GM19468 (cell line): ENCODE measurements around the gene SRSF3.
"Not testable (repeated sequence)": the region's sequence is repeated elsewhere in the genome, so short reads cannot be mapped to it uniquely, and the experiment has no call there.

Experiments
- ATAC-seq: cut with Tn5 transposase; IDR thresholded peaks from one replicate; pipeline ENCODE4 v1.9.1; 2021; ENCODE audit warnings: mild to moderate bottlenecking, moderate library complexity, moderate number of reproducible peaks; ENCODE audit not compliant: unreplicated experiment; ENCODE audit errors: extremely low read depth

Gene SRSF3

DNA sequence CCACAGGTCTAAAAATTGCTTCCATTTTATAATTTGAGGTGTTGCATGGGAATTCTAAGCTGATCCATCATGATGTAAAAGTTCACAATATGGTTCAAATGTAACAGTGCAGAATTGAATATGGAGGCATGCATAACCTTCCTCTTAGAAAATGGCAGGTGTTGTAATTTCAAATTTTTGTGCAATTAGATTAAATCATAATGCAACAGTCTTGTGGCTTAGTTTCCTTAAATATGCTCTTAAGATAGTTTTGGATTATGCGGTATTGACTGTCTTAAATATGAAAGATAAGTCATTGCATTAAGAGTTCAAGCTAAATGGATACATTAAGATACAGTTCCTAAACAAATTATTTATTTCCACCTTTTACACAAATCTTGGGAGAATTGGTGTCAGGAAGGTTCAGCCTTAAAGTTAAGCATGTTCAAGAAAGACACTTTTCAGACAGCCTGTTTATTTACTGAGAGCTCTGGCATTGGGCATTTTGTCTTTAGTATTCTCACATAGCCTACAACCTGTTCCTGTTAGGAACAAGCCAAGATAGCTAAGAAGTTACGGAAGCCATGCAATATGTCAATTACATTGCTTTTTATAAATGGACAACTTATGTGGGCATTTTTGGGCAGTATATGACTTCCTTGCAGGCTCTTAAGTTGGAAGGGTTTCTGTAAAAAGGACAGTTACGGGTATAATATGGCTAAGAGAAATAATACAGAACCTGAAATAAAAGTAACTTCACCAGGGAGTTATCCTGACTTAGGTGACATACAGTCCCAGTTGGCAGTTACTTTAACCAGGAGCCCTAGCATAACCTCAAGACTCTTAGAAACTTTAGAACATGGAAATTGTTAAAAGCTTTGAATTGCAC, 9.3 kb downstream of the SRSF3 start:
- ATAC-seq, result no peak

DNA sequence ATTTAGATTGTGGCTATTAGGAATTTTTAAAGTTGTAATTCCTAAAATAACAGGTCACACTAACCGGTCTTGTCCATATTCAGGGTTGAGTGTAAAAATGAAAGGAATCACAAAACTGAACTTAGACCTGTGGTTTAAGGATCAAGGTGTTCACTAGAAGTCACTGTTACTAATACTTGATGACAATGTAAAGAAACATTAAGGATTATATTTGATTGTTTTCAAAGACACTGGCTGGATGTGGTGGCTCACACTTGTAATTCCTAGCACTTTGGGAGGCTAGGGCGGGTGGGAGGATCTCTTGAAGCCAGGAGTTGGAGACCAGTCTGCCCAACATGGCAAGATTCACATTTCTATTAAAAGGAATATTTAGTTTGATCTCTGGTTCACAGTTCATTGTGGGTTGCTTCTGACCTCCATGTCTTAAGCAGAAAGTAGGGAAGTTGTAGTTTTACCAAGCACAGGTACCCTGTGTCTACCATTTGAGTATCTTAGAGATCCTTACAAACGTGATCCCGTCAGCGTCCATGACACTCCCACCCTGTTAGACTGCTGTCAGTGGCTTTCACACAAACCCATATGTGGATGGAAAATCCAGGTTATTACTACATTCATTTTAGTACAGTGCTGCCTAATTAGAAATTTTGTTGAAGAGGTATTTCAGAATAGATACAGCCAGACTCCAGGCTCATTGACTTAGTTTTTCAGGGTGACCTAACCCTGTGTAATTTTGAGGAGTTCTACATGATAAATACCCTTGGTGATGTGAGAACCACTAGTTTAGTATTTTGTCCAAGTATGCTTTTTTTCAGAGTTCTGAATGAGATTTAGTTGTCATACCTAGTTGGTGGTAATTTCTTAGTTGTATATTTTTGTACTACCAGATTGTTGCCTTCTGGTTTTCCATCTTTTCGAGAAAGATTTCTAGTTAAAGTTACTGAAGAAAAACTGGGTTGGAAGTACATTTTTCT, 10.2 kb downstream of the SRSF3 start:
- no peak for ATAC-seq

DNA sequence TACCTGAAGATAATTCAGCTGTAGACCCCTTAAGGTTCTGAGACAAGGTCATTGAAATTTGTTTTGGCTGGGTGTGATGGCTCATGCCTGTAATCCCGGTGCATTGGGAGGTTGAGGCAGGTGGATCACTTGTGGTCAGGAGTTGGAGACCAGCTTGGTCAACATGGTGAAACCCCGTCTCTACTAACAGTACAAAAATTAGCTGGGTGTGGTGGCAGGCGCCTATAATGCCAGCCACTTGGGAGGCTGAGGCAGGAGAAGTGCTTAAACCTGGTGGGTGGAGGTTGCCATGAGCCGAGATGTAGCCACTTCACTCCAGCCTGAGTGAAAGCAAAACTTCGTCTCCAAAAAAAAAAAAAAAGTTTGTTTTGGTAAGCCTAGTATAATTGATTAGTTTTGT, 11.0 kb downstream of the SRSF3 start:
- no peak for ATAC-seq

DNA sequence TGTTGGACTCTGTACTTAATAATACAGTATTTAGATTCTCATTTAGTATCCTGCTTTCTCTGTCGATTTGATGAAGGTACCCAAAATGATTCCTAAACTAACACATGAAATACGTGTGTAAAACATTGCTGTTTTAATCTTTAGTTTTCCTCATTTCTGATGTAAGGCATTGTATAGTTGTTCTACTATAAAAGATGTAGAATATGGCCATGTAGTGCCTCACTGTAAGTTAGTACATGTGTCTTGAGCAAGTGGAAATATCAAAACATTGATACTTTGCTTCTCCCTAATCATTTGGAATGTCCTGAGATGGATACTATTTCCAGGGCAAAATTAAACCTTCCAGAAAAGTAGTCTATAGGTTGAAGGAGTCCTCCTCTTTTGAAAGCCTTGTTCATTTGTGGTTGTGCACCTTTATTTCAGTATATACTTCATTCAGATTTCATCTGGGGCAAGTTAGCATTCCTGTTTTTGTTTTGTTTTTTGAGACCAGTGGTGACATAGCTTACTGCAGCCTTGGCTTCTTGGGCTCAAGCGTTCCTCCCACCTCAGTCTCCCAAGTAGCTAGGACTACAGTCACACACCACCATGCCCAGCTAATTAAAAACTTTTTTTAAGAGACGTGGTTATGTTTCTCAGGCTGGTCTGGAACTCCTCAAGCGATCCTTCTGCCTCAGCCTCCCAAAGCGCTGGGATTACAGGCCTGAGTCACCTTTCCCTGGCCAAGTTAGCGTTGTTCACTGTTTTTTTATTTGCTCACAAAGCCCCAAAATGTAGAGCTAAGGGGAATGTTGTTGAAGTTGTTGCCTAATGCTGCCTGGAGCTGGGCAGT, 11.6 kb downstream of the SRSF3 start:
- no peak for ATAC-seq

DNA sequence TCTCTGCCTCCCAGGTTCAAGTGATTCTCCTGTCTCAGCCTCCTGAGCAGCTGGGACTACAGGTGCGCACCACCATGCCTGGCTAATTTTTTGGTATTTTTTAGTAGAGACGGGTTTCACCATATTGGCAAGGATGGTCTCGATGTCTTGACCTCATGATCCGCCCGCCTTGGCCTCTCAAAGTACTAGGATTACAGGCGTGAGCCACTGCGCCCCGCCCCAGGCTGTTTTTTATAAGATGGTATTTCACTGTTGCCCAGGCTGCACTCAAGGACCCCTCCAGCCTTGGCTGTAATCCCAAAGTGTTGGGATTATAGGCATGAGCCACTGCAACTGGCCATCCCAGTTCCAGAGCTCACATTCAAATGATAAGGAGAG, 13.1 kb downstream of the SRSF3 start:
- not testable (repeated sequence) for ATAC-seq

DNA sequence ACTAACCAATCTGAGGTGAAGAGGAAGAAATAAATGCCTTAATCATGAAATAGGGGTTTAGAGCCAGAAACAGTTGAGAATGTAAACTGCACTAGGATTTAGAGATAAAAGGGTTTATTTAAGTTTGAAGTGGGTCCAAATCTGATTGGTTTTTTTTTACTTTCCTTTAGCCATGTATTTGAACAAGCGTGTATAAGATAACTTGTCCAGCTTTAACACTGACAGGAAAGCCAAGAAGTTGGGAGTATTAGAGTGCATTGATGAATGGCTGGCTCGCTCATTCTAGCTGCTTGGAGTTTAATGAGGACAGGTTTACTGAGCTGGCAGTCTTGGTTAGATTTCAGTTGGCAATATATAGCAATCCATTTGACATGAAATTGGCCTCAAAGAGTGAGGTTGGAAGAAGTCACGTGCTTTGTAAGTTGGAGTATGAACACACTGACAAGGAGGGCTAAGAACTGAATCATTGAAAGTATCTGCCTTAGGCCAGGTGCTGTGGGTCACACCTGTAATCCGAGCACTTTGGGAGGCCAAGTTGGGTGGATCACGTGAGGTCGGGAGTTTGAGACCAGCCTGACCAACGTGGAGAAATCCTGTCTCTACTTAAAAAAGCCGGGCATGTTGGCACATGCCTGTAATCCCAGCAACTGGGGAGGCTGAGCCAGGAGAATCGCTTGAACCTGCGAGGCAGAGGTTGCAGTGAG, 13.7 kb downstream of the SRSF3 start:
- ATAC-seq, result no peak

DNA sequence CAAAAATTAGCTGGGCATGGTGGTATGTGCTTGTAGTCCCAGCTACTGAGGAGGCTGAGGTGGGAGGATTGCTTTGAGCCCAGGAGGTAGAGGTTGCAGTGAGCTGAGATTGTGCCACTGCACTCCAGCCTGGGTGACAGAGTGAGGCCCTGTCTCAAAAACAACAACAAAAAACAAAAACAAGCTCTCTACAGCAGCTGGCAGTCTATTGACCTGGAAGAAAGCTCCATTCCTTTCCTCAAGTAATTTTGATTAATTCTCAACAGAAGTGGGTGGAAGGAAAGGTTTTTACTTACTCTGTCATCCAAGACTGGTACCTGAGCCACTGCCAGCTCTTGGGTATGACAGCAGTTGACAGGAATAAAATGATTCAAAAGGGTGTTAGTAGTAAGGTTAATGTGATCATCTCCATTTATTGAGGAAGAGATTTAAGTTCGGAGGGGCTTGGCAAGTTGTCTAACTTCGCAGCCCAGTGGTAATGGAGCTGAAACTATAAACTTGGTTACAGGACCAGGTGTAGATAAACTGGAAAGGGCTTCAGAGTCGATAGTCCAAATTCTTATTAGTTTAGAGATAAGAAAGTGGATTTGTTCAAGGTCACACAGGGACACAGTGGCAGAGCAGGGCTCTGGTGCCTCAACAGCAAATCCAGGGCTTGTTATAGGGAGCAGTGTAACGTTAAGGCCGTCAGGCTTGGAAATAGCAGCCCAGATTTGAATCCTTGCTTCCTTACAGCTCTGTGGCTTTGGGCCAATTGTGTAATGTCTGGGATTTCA, 14.8 kb downstream of the SRSF3 start:
- no peak for ATAC-seq

DNA sequence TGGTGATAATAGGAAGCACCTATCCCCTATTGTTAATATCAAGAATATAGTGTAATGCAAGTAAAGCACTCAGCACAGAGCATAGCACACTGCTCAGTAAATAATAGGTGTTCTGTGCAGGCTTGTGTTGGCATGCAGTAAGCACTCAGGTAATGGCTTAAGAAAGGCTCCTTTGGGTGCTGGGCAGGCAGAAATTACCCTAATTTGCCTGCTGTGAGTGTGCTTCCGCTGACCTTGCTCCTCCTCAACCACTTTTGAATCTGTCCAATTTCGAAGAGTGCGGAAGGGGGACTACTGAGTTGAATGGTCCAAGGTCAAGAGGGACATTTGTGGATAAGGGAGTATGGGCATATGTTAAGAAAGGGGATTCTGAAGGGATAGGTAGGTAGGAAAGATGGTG, 15.4 kb downstream of the SRSF3 start:
- ATAC-seq, result no peak

DNA sequence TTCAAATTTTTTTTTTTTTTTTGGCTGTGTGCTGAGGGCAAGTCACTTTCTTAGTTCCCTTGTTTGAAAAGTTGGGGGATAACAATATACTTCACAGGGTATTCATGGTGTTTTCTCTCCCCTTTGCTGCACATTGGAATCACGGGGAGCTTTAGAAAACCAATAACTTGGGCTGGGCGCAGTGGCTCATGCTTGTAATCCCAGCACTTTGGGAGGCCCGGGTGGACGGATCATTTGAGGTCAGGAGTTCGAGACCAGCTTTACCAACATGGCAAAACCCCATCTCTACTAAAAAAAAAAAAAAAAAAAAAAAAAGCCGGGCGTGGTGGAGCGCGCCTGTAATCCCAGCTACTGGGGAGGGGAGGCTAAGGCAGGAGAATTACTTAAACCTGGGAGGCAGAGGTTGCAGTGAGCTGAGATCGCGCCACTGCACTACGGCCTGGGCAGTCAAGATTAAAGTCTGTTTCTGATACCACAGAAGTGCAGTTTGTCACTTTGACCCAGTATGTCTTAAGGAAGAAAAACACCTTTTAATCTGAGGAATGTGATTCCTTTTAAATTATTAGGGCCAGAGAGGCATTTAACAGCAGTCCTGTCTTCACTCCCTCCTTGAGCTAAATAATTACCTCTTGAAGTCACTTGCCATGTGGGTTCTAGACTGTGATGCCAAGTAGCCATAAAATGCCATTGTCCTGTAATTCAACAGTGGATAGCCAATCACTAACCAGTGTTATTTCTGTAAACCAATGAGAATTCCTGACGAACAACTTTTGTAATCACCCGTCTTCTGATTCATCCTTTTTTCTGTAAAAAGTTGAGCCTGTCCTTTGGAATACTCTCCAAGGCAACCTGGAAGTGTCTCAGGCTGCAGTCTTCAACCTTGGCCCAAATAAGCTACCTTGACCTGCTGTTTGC, 16.1 kb downstream of the SRSF3 start:
- no peak for ATAC-seq

DNA sequence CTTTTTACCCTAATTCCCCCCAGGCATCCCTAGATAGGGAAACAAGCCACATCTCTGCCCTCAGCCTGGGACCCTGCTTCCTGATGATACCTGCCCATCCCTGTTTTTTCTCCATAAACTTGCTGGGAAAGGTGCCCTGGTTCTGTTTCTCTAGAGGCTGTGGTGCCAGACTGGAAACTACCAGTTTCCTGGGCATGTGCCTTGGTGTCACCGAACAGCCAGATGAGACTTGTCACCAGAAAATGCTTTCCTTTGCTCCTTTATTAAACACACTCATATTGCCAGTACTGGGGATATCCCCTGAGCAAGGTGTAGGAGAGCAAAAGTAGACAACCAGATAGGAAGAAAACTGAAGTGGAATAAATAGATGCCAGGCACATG, 16.8 kb downstream of the SRSF3 start:
- no peak for ATAC-seq

DNA sequence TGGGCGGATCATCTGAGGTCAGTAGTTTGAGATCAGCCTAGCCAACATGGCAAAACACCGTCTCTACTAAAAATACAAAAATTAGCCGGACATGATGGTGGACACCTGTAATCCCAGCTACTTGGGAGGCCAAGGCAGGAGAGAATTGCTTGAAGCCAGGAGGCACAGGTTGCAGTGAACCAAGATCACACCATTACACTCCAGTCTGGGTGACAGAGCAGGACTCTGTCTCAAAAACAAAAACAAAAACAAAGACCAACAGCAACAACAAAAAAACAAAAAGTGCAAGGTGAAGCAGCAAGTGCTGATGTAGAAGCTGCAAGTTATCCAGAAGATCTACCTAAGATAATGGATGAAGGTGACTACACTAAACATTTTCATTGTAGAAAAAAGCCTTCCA, 17.5 kb downstream of the SRSF3 start:
- ATAC-seq, result not testable (repeated sequence)

DNA sequence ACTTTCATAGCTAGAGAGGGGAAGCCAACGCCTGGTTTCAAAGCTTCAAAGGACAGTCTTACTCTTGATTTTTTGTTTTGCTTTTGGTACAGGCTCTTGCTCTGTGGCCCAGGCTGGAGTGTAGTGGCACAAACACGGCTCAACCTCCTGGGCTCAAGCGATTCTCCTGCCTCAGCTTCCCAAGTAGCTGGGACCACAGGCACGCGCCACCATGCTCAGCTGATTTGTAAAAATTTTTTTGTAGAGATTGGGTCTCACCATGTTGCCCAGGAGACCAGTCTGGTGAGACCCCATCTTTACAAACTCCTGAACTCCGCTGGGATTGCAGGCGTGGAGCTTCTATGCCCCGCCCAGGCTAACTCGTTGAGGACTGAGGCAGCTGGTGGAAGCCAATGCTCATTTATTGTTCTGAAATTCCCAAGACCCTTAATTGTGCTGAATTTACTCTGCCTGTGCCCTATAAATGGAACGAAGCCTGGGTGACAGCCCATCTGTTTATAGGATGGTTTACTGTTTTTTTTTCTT, 18.0 kb downstream of the SRSF3 start:
- no peak for ATAC-seq

DNA sequence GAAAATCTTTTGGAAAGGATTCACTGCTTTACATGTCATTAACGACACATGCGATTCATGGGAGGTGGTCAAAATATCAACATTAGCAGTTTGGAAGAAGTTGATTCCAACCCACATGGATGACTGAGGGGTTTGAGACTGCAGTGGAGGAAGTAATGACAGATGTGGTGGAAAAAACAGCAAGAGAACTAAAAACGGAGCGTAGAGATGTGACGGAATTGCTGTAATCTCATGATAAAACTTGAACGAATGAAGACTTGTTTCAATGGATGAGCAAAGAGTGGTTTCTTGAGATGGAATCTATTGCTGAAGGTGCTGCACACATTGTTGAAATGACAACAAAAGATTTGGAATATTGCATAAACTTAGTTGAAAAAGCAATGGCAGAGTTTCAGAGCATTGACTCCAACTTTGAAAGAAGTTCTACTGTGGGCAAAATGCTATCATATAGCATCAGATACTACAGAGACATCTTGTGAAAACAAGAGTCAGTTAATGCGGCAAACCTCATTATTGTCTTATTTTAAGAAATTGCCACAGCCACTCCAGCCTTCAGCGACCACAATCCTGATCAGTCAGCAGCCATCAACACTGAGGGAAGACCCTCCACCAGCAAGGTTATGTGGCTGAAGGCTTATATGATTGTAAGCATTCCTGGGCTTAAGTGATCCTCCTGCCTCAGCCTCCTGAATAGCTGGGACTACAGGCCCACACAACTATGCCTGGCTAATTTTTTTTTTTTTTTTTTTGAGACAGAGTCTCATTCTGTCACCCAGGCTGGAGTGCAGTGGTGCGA, 19.2 kb downstream of the SRSF3 start:
- no peak for ATAC-seq

DNA sequence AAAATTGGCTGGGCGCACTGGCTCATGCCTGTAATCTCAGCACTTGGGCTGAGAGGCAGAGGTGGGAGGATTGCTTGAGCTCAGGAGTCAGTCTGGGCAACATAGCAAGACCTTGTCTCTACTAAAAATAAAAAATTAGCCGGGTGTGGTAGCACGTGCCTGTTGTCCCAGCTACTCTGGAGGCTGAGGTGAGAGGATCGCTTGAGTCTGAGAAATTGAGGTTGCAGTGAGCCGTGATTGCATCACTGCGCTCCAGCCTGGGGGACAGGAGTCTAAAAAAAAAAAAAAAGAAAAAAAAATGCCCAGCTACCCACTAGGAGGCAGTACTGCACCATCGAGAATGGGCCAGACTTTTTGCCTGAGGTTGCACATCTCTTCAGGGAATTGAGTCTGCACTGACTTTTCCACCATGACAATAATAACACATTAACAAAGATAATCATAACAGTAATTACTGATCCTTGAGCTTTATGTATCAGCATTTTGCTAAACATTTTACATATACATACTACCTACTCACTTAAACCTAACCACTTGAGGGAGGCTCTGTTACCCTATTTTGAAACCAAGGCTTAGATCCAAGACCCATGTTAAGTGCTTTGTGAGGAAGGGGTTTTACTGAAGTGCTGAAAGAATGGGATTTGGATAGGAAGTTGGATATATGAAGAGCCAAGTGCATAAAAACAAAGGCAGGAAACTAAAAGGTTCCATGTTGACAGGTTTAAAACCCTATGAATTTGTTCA, 21.0 kb downstream of the SRSF3 start:
- ATAC-seq, result no peak

DNA sequence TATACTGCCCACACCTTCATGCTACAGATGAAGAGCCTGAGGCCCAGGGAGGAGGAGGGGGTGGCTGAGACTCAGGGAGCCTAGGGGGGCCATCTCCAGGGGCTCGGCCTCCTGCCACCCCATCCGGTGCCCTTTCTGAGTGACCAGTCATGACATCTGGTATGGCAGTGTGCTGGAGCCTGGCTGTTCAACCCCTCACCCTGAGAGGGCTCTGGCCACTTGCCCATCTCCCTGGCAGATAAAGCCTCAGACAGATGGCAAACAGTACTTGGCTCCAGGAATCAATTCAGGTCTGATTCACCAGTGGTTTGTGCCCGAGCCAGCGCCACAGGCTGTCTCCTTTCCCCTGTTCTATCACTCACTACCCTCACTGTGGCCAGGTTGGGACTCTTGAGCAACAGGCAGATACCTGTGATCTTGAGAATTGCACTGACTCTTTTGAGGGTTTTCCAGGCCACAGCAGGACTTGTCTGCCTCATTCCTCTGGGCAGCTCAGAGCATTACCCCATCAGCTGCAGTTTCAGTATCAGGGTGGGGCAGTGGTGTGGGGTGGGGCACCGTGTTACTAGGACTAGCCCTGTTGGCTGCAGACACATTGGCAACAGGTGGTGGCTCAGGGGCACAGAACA, 22.8 kb downstream of the SRSF3 start:
- no peak for ATAC-seq
